GM19328 (cell line): ENCODE measurements around the gene AURKB.
"Not testable (repeated sequence)": the region's sequence is repeated elsewhere in the genome, so short reads cannot be mapped to it uniquely, and the experiment has no call there.

Experiments
- ATAC-seq: cut with Tn5 transposase; IDR thresholded peaks from one replicate; pipeline ENCODE4 v1.9.1; 2021; ENCODE audit warnings: mild to moderate bottlenecking, moderate library complexity; ENCODE audit not compliant: unreplicated experiment

Gene AURKB

GRCh38 chr17:8209907-8210760 lies at the start of gene AURKB:
AURKB (minus strand) TSS chr17:8210575; CDS start chr17:8210224, 351 bp downstream.
- peak; percentile 83 for ATAC-seq

GRCh38 chr17:8257801-8258200 lies 47.4 kb upstream of the AURKB start:
- no peak for ATAC-seq

- no peak for ATAC-seq
These were observed 46.3 kb upstream of the AURKB start for GRCh38 chr17:8256691-8257090.

- ATAC-seq, result no peak
These were observed 45.9 kb upstream of the AURKB start for GRCh38 chr17:8256291-8256690.

GRCh38 chr17:8255499-8255898 lies 45.1 kb upstream of the AURKB start:
- no peak for ATAC-seq

- no peak for ATAC-seq
These were observed 44.5 kb upstream of the AURKB start for GRCh38 chr17:8254881-8255280.

- no peak for ATAC-seq
These were observed 43.4 kb upstream of the AURKB start for GRCh38 chr17:8253801-8254200.

GRCh38 chr17:8251411-8251810 lies 41.0 kb upstream of the AURKB start:
- ATAC-seq, result not testable (repeated sequence)

GRCh38 chr17:8249621-8250500 lies 39.5 kb upstream of the AURKB start:
- ATAC-seq, result no peak

GRCh38 chr17:8248751-8249607 lies 38.6 kb upstream of the AURKB start, which contains the start of gene PFAS:
PFAS (plus strand) TSS chr17:8249289; CDS start chr17:8253938, 4,649 bp downstream.
- ATAC-seq, result no peak

- no peak for ATAC-seq
These were observed 34.4 kb upstream of the AURKB start for GRCh38 chr17:8244768-8245167.

- no peak for ATAC-seq
These were observed 33.5 kb upstream of the AURKB start for GRCh38 chr17:8243827-8244226.

GRCh38 chr17:8237886-8238285 lies 27.5 kb upstream of the AURKB start:
- ATAC-seq, result no peak

GRCh38 chr17:8237175-8237574 lies 26.8 kb upstream of the AURKB start:
- ATAC-seq, result no peak

GRCh38 chr17:8235676-8236075 lies 25.3 kb upstream of the AURKB start:
- ATAC-seq, result no peak

GRCh38 chr17:8234361-8235270 lies 24.2 kb upstream of the AURKB start:
- no peak for ATAC-seq

- ATAC-seq, result no peak
These were observed 21.3 kb upstream of the AURKB start for GRCh38 chr17:8231701-8232100.

GRCh38 chr17:8227238-8227581 lies 16.8 kb upstream of the AURKB start:
- ATAC-seq, result no peak

GRCh38 chr17:8226536-8227237 lies 16.3 kb upstream of the AURKB start:
- no peak for ATAC-seq
